B cell (primary cell): ENCODE results near the gene NDUFB6. TPM values are rescaled to one million over a fixed set of nuclear protein-coding genes. Genes with fewer than 3 reads are reported as not detected.

ENCODE experiments used
- ATAC-seq: fragments of 200-7000 bp; cut with Tn5 transposase; one replicate; pipeline ENCODE4 v1.10.0; 2021; ENCODE audit warnings: low read depth, mild to moderate bottlenecking, moderate number of reproducible peaks, moderate library complexity
- CTCF ChIA-PET: fragments of 350-600 bp; sonication (Branson Sonifier 250); formaldehyde crosslinking; loops from one replicate; lab custom pipeline; 2021; ENCODE audit warnings: antibody characterized with exemption, inconsistent platforms; lab: Charles Lee
- POLR2A ChIA-PET: fragments of 350-600 bp; sonication (Branson Sonifier 250); formaldehyde crosslinking; loops from one replicate; lab custom pipeline; 2021; ENCODE audit warnings: antibody characterized with exemption; lab: Charles Lee
- DNase-seq: peaks from one replicate; pipeline ENCODE4 v3.0.0; 2013
- H2AFZ ChIP-seq: 2 replicates; pipeline ENCODE4 v1.6.1; 2012; ENCODE audit warnings: mild to moderate bottlenecking, low read depth, low read length; ENCODE audit not compliant: insufficient read depth, poor library complexity, severe bottlenecking
- H3K27ac ChIP-seq, 2 donors: 1 replicate in 1 of 2; 2 replicates in 1 of 2; pipeline ENCODE4 v1.5.1; 2012 to 2013; ENCODE audit warnings: low read length in 2 of 2, mild to moderate bottlenecking in 2 of 2, moderate library complexity in 1 of 2
- H3K27me3 ChIP-seq, 4 experiments: fragments of 200-600 bp in 1 of 4; sonication (generic) in 1 of 4; replicated peaks in 1 of 4; 1 replicate in 2 of 4; 2 replicates in 2 of 4; pipeline versions ENCODE4 v1.6.1 to v1.7.0; 2013 to 2016; ENCODE audit warnings: low read length in 3 of 4, mild to moderate bottlenecking in 2 of 4, mixed read lengths in 1 of 4, moderate library complexity in 1 of 4; ENCODE audit not compliant: insufficient read depth in 4 of 4, control insufficient read depth in 3 of 4; ENCODE audit errors: control extremely low read depth in 1 of 4
- H3K36me3 ChIP-seq, 2 experiments: replicated peaks in 1 of 2; 1 replicate in 1 of 2; 2 replicates in 1 of 2; pipeline versions ENCODE4 v1.6.1 to v1.7.1; 2013; ENCODE audit warnings: low read length in 1 of 2; ENCODE audit not compliant: insufficient read depth in 2 of 2, control insufficient read depth in 1 of 2; ENCODE audit errors: control extremely low read depth in 1 of 2, extremely low read depth in 1 of 2
- H3K4me1 ChIP-seq, 2 donors: fragments of 200-600 bp in 1 of 2; sonication (generic) in 1 of 2; 1 replicate in 1 of 2; 2 replicates in 1 of 2; pipeline versions ENCODE4 v1.5.1 to v1.6.1; 2013 to 2017; ENCODE audit warnings: low read length in 2 of 2; ENCODE audit not compliant: control insufficient read depth in 2 of 2, insufficient read depth in 2 of 2
- H3K4me2 ChIP-seq: replicated peaks from 2 replicates; pipeline ENCODE3; 2012; ENCODE audit warnings: mild to moderate bottlenecking, low read depth, low read length; ENCODE audit not compliant: poor library complexity, severe bottlenecking
- H3K4me3 ChIP-seq, 5 experiments: fragments of 200-600 bp in 1 of 5; sonication (generic) in 1 of 5; 1 replicate in 3 of 5; 2 replicates in 2 of 5; pipeline versions ENCODE4 v1.5.1 to v1.7.0; 2011 to 2016; ENCODE audit warnings: low read length in 4 of 5, mild to moderate bottlenecking in 4 of 5, low read depth in 2 of 5, control low read depth in 1 of 5, moderate library complexity in 1 of 5; ENCODE audit not compliant: insufficient read depth in 1 of 5; ENCODE audit errors: control extremely low read depth in 1 of 5, extremely low read depth in 1 of 5
- H3K79me2 ChIP-seq: fragments of 200-600 bp; sonication (generic); one replicate; pipeline ENCODE4 v1.6.0; 2016; ENCODE audit warnings: low read length; ENCODE audit not compliant: control insufficient read depth, insufficient read depth
- H3K9ac ChIP-seq: fragments of 200-600 bp; sonication (generic); 2 replicates; pipeline ENCODE4 v1.6.1; 2017; ENCODE audit warnings: mild to moderate bottlenecking, low read length, moderate library complexity
- H3K9me3 ChIP-seq, 3 donors: one replicate each; pipeline versions ENCODE4 v1.6.1 to v1.7.1; 2013; ENCODE audit warnings: low read length in 2 of 3; ENCODE audit not compliant: control insufficient read depth in 2 of 3, insufficient read depth in 1 of 3; ENCODE audit errors: control extremely low read depth in 1 of 3
- H4K20me1 ChIP-seq: 2 replicates; pipeline ENCODE4 v1.6.0; 2012; ENCODE audit warnings: mild to moderate bottlenecking, low read length; ENCODE audit not compliant: insufficient read depth, control insufficient read depth, poor library complexity, severe bottlenecking
- H3K27ac Mint-ChIP-seq: one replicate; pipeline ENCODE4 v1.8.0; 2021; ENCODE audit warnings: mixed read lengths
- H3K27me3 Mint-ChIP-seq: one replicate; pipeline ENCODE4 v1.8.0; 2021; ENCODE audit warnings: mixed read lengths
- H3K4me1 Mint-ChIP-seq: one replicate; pipeline ENCODE4 v1.8.0; 2021; ENCODE audit warnings: mixed read lengths
- H3K4me3 Mint-ChIP-seq: one replicate; pipeline ENCODE4 v1.8.0; 2021; ENCODE audit warnings: mixed read lengths
- H3K9me3 Mint-ChIP-seq: one replicate; pipeline ENCODE4 v1.8.0; 2022; ENCODE audit warnings: mixed read lengths; ENCODE audit not compliant: insufficient read depth
- EZH2 ChIP-seq: IDR thresholded peaks from 2 replicates; pipeline ENCODE4 v1.6.1; 2012; ENCODE audit warnings: borderline replicate concordance, low read depth, mild to moderate bottlenecking, moderate library complexity, low read length; ENCODE audit not compliant: insufficient read depth, poor library complexity, severe bottlenecking
- WGBS: methylation state at CpG from one replicate; pipeline ENCODE4 v1.1.5; 2013; ENCODE audit warnings: missing lambda C conversion rate; ENCODE audit not compliant: insufficient coverage; 5-methylcytosine and 5-hydroxymethylcytosine counted together
- intact Hi-C: fragments of 100-400 bp; cut with micrococcal nuclease; formaldehyde crosslinking; loops from one replicate; pipeline ENCODE4 v1.10.0; 2022
- polyA plus RNA-seq: library from polyadenylated mRNA; depleted of rRNA; stranded (reverse); fragments of >200 nt; gene quantifications from 2 replicates; pipeline ENCODE4 v1.2.3, GENCODE V29; 2012
- total RNA-seq, 2 donors: library from RNA; stranded (reverse); fragments of 120-200 nt in 1 of 2; gene quantifications; 1 replicate in 1 of 2; 2 replicates in 1 of 2; pipeline versions ENCODE4 v1.2.3 to v1.2.4, GENCODE V29; 2013 to 2022
- TF ChIP-seq, protein P1 (sequence below): fragments of 200-600 bp; IDR thresholded peaks from one replicate; pipeline ENCODE4 v1.8.0; 2022; ENCODE audit warnings: antibody characterized with exemption, mild to moderate bottlenecking

NDUFB6 gene
- total and polyA plus RNA-seq, 2 donors (not counting 1 experiment from before 2014, with no cell fraction given): 7.4 to 13.6 TPM

DNA sequence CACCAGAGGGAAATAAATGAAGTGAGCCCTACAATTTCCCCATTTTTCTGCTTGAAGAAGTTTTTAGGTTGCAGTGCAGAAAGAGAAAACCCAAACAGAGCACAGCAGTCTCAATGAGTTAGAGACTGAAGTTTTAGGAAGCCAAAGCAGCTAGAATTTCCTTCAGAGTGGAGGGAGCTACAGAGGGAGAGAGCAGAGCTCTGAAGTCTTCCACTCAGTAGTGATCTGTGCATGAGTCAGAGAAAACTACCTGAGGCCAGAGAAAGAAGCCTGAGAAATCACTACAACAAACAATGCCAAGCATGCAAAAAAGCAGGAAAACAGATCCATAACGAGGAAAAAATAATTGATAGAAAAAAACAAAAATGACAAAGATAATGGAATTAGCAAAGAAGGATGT lies 17.9 kb upstream of the NDUFB6 start:
- Mint-ChIP-seq H3K27me3 (peaks cover 30% of the 10 kb centered on the region), H3K4me1 (no peaks in the 10 kb centered on the region), H3K9me3 (no peaks in the 10 kb centered on the region), H3K27ac (no peak overlapping the region), H3K4me3 (no peak overlapping the region)
- Histone ChIP-seq H4K20me1 (no peaks in the 10 kb centered on the region), H3K27ac (no peak overlapping the region), H2AFZ (no peak overlapping the region), H3K4me3 (no peak overlapping the region), H3K79me2 (no peaks in the 10 kb centered on the region), H3K9me3 (no peaks in the 10 kb centered on the region), H3K27me3 (no peaks in the 10 kb centered on the region), H3K36me3 (no peaks in the 10 kb centered on the region), H3K4me2 (no peak overlapping the region), H3K9ac (no peak overlapping the region), H3K4me1 (no peaks in the 10 kb centered on the region)
- intact Hi-C loops: no loop called here
- ATAC-seq (no peak), DNase-seq (no peak)
- TF ChIP-seq, protein P1, sequence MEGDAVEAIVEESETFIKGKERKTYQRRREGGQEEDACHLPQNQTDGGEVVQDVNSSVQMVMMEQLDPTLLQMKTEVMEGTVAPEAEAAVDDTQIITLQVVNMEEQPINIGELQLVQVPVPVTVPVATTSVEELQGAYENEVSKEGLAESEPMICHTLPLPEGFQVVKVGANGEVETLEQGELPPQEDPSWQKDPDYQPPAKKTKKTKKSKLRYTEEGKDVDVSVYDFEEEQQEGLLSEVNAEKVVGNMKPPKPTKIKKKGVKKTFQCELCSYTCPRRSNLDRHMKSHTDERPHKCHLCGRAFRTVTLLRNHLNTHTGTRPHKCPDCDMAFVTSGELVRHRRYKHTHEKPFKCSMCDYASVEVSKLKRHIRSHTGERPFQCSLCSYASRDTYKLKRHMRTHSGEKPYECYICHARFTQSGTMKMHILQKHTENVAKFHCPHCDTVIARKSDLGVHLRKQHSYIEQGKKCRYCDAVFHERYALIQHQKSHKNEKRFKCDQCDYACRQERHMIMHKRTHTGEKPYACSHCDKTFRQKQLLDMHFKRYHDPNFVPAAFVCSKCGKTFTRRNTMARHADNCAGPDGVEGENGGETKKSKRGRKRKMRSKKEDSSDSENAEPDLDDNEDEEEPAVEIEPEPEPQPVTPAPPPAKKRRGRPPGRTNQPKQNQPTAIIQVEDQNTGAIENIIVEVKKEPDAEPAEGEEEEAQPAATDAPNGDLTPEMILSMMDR: no peak
- TF ChIP-seq EZH2: no peak
- WGBS: no CpG with 5 or more reads among the region's 1 CpG
- ChIA-PET CTCF (interaction anchor here (1.3 to 4.0 kb wide), 3 partner anchors 9 to 212 kb away, joined by 3 to 35 read pairs (median 5); no protein-coding TSS in a partner anchor), POLR2A (no interaction called here)

DNA sequence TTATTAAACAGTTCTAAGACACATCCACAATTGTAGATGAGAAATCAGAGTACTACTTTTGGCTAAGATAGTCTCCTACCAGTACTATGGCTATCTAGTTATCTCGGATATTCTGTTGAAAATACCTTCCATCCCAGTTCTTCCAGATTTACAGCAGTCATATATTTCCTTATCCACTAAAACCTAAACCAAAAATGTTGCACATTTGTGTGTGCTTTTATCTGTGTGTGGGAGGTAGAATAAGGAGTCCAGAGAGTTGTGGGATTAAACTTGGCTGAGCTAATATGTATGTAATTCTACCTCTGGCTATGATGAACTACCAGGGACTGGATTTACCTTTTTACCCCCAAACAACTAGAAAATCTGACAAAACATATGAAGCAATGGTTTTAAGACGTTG lies 17.5 kb upstream of the NDUFB6 start:
- H3K9ac ChIP-seq: no peak overlapping the region
- Mint-ChIP-seq H3K9me3 (no peaks in the 10 kb centered on the region), H3K4me3 (no peak overlapping the region), H3K4me1 (no peaks in the 10 kb centered on the region), H3K27me3 (peaks cover 32% of the 10 kb centered on the region), H3K27ac (no peak overlapping the region)
- no peaks in the 10 kb centered on the region for H3K27me3 ChIP-seq
- H3K4me2 ChIP-seq: no peak overlapping the region
- no peak for TF ChIP-seq EZH2
- TF ChIP-seq, protein P1: no peak
- H3K27ac ChIP-seq: no peak overlapping the region
- H4K20me1 ChIP-seq: no peaks in the 10 kb centered on the region
- no peaks in the 10 kb centered on the region for H3K4me1 ChIP-seq
- ATAC-seq (no peak), DNase-seq (no peak)
- H3K9me3 ChIP-seq: no peaks in the 10 kb centered on the region
- no peaks in the 10 kb centered on the region for H3K36me3 ChIP-seq
- no CpG with 5 or more reads among the region's 2 CpGs for WGBS
- intact Hi-C loops: no loop called here
- H3K79me2 ChIP-seq: no peaks in the 10 kb centered on the region
- ChIA-PET CTCF (interaction anchor here (1.4 to 15.2 kb wide), 3 partner anchors 8 to 212 kb away, joined by 3 to 522 read pairs (median 35); no protein-coding TSS in a partner anchor), POLR2A (no interaction called here)
- no peak overlapping the region for H3K4me3 ChIP-seq
- H2AFZ ChIP-seq: no peak overlapping the region
